GM19099 (cell line): ENCODE data around the gene PCSK7.
A peak's percentile ranks its signal among the peaks of the same experiment; 100 is the strongest.

Experiments
- POLR2A ChIP-seq: IDR thresholded peaks from 3 replicates; pipeline ENCODE4 v1.6.1; 2011; ENCODE audit warnings: low read depth; ENCODE audit not compliant: insufficient read length; ENCODE audit errors: extremely low read depth

The PCSK7 gene

GRCh38 chr11:117232092-117232878 lies 412 bp upstream of the PCSK7 start, which contains the start of gene RNF214:
TSS of gene RNF214 (plus strand) at chr11:117232671. CDS start at chr11:117234273, 1,602 bp downstream.
- peak; percentile 77 for TF ChIP-seq POLR2A

- no peak for TF ChIP-seq POLR2A
Measured at GRCh38 chr11:117230999-117231841, 653 bp downstream of the PCSK7 start.

GRCh38 chr11:117230286-117230961 lies 1.4 kb downstream of the PCSK7 start:
- no peak for TF ChIP-seq POLR2A

GRCh38 chr11:117229931-117230285 lies 2.0 kb downstream of the PCSK7 start:
- no peak for TF ChIP-seq POLR2A

- TF ChIP-seq POLR2A, result no peak
Measured at GRCh38 chr11:117229411-117229810, 2.5 kb downstream of the PCSK7 start.

- TF ChIP-seq POLR2A, result no peak
Measured at GRCh38 chr11:117228091-117228490, 3.8 kb downstream of the PCSK7 start.

- TF ChIP-seq POLR2A, result no peak
Measured at GRCh38 chr11:117226388-117227385, 5.2 kb downstream of the PCSK7 start.

GRCh38 chr11:117225553-117226170 lies 6.2 kb downstream of the PCSK7 start:
- TF ChIP-seq POLR2A, result no peak

- no peak for TF ChIP-seq POLR2A
Measured at GRCh38 chr11:117223741-117224689, 7.9 kb downstream of the PCSK7 start.

GRCh38 chr11:117222991-117223740 lies 8.7 kb downstream of the PCSK7 start:
- TF ChIP-seq POLR2A, result no peak

- no peak for TF ChIP-seq POLR2A
Measured at GRCh38 chr11:117221775-117222517, 9.9 kb downstream of the PCSK7 start.
